Uterus (tissue), 4 donors: ENCODE data around the gene SLC25A47. TPM values are rescaled to one million over a fixed set of nuclear protein-coding genes. Genes with fewer than 3 reads are reported as not detected.
A peak's percentile ranks its signal among the peaks of the same experiment; 100 is the strongest.
"Not testable (repeated sequence)": the region's sequence is repeated elsewhere in the genome, so short reads cannot be mapped to it uniquely, and the experiment has no call there.

ENCODE experiments used
- DNase-seq, 2 donors: peaks; one replicate each; pipeline ENCODE4 v3.0.0-alpha.2; 2019 to 2020
- H3K27ac ChIP-seq, 2 donors: fragments of 200-600 bp; sonication (generic); 1 replicate in 1 of 2; 2 replicates in 1 of 2; pipeline ENCODE4 v1.5.1; 2016 to 2018
- H3K27me3 ChIP-seq, 2 donors: fragments of 200-600 bp; sonication (generic); one replicate each; pipeline ENCODE4 v1.5.1; 2018 to 2019; ENCODE audit warnings: control low read depth in 1 of 2
- H3K36me3 ChIP-seq, 2 donors: fragments of 200-600 bp; sonication (generic); one replicate each; pipeline ENCODE4 v1.5.1; 2019; ENCODE audit warnings: control low read depth in 1 of 2
- H3K4me1 ChIP-seq, 2 donors: fragments of 200-600 bp; sonication (generic); one replicate each; pipeline ENCODE4 v1.5.1; 2018 to 2019; ENCODE audit warnings: control low read depth in 1 of 2
- H3K4me3 ChIP-seq, 2 donors: fragments of 200-600 bp; sonication (generic); 1 replicate in 1 of 2; 2 replicates in 1 of 2; pipeline ENCODE4 v1.5.1; 2018 to 2019; ENCODE audit warnings: mild to moderate bottlenecking in 1 of 2
- H3K9me3 ChIP-seq, 2 donors: fragments of 200-600 bp; sonication (generic); one replicate each; pipeline ENCODE4 v1.5.1; 2019; ENCODE audit warnings: control low read depth in 1 of 2
- POLR2A ChIP-seq, 2 donors: fragments of 450-650 bp; IDR thresholded peaks; one replicate each; pipeline ENCODE4 v1.6.1; 2016; ENCODE audit warnings: antibody characterized with exemption in 2 of 2, mild to moderate bottlenecking in 1 of 2, moderate library complexity in 1 of 2
- intact Hi-C: fragments of 100-400 bp; cut with DNase I; formaldehyde crosslinking; loops from one replicate; pipeline ENCODE4 v1.15.1; 2023; ENCODE audit warnings: low total_unique reads
- total RNA-seq, 4 donors: library from RNA; depleted of rRNA in 3 of 4; stranded (reverse); fragments of >200 nt in 3 of 4; gene quantifications; one replicate each; pipeline versions ENCODE4 v1.1.0 to v1.2.4, GENCODE V29; 2014 to 2023
- TF ChIP-seq, protein P1 (sequence below), 4 experiments: fragments of 200-600 bp in 2 of 4; fragments of 450-650 bp in 2 of 4; sonication (generic) in 2 of 4; IDR thresholded peaks; one replicate each; pipeline ENCODE4 v1.5.1; 2016 to 2019; ENCODE audit warnings: antibody characterized with exemption in 4 of 4, mild to moderate bottlenecking in 2 of 4, moderate library complexity in 1 of 4
- donor health status: DM: yes; HTN: yes; CAD: no.

The SLC25A47 gene
- total RNA-seq, 4 donors from 2014 or later, result not detected

DNA sequence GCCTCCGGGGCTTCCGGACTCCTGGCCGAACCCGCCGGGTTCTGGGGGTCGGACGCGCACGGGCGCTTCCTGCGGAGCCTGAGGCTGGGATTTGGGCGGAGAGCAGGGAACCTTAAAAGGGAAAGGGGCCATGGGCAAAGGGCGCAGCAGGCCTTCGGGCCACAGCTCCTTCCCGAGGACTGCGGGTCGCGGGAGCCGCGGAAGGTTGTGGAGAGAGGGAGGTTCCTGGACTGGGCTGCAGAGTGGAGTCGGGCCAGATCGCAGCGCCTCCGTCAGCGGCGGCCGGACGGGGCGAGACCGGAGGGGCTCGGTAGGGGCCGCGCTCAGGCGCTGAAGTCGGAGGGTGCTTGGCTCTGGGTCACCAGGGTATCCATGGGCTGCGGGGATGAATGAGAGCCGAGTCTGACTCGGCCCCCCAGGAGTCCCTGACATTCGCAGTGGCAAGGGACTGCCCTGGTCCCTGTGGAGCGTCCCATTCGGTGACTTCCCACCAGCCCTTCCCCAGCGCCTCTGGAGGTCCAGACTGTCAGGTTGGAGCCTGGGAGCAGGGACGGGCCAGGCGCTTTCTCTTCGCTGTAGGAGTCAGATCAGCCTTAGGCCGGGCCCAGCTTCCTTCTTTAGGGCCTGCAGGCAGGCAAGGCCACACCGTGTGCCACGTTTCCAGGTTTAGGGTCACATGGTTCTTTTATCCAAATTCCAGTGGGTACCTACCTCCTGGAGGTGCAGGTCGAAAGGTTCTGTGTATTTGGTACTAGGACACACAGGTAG is 16.0 kb upstream of the SLC25A47 start:
- Histone ChIP-seq H3K4me3 (peak overlapping the region; percentile 58 to 75), H3K36me3 (no peaks in the 10 kb centered on the region), H3K27ac (peak overlapping the region; percentile 79 to 90), H3K27me3 (no peaks in the 10 kb centered on the region), H3K9me3 (no peaks in the 10 kb centered on the region), H3K4me1 (peaks cover 0 to 24% of the 10 kb centered on the region in 2 donors)
- no peak for TF ChIP-seq POLR2A (IDR thresholded peaks at IDR 0.05)
- no peak for DNase-seq
- intact Hi-C loops, result no loop called here

DNA sequence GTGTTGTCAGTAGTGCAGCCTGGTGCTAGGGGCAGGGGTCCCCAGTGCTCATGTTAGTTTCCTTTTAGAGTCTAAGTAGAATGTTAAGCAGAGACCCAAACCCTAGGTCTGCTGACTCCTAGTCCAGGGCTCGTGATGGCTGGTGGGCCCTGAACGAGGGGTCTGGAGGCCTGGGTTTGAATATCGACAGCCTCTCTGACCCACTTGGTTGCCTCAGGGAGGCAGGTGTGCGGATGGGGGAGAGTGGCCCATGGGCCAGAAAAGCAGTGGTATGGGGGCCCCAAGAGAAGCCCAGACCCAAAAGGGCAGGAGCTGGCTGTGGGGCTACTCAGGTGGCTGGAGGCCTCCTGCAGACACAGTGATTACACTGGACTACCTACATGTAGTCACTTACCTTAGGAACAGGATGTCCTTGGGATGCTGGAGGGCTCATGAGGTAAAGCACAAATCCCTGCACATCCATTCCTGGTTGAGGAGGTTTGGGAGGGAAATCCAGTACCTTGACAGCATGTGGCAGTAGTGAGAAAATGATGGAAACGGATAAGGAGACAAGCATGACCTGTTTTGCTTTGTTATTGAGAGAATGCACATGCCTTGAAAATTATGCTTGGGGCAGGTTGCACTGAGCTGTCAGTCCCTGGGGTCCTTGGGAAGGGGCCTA is 15.2 kb upstream of the SLC25A47 start:
- Histone ChIP-seq H3K36me3 (no peaks in the 10 kb centered on the region), H3K9me3 (no peaks in the 10 kb centered on the region), H3K27ac (peak overlapping the region; percentile 79 to 90), H3K4me3 (peak overlapping the region; percentile 58 to 75), H3K27me3 (no peaks in the 10 kb centered on the region), H3K4me1 (peaks cover 0 to 23% of the 10 kb centered on the region in 2 donors)
- TF ChIP-seq POLR2A (IDR thresholded peaks at IDR 0.05), result no peak
- TF ChIP-seq, protein P1, sequence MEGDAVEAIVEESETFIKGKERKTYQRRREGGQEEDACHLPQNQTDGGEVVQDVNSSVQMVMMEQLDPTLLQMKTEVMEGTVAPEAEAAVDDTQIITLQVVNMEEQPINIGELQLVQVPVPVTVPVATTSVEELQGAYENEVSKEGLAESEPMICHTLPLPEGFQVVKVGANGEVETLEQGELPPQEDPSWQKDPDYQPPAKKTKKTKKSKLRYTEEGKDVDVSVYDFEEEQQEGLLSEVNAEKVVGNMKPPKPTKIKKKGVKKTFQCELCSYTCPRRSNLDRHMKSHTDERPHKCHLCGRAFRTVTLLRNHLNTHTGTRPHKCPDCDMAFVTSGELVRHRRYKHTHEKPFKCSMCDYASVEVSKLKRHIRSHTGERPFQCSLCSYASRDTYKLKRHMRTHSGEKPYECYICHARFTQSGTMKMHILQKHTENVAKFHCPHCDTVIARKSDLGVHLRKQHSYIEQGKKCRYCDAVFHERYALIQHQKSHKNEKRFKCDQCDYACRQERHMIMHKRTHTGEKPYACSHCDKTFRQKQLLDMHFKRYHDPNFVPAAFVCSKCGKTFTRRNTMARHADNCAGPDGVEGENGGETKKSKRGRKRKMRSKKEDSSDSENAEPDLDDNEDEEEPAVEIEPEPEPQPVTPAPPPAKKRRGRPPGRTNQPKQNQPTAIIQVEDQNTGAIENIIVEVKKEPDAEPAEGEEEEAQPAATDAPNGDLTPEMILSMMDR (IDR thresholded peaks at IDR 0.05), result no peak
- intact Hi-C loops, result no loop called here
- no peak for DNase-seq

DNA sequence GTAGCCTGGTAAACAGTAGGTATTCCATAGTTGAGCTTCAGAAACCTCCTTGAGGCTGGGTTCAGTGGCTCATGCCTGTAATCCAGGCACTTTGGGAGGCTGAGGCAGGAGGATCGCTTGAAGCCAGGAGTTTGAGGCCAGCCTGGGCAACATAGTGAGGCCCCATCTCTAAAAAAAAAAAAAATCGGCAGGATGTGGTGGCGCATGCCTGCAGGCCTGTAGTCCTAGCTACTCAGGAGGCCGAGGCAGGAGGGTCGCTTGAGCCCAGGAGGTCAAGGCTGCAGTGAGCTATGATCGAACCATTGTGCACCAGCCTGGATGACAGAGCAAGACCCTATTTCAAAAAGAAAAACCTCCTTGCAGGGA is 14.7 kb upstream of the SLC25A47 start:
- H3K4me3 ChIP-seq, H3K9me3 ChIP-seq, intact Hi-C loops, H3K36me3 ChIP-seq, H3K27me3 ChIP-seq, DNase-seq: not testable (repeated sequence)
- Histone ChIP-seq H3K4me1 (peaks cover 0 to 18% of the 10 kb centered on the region in 2 donors), H3K27ac (peak overlapping the region in 1 of 2 donors; percentile 79)

DNA sequence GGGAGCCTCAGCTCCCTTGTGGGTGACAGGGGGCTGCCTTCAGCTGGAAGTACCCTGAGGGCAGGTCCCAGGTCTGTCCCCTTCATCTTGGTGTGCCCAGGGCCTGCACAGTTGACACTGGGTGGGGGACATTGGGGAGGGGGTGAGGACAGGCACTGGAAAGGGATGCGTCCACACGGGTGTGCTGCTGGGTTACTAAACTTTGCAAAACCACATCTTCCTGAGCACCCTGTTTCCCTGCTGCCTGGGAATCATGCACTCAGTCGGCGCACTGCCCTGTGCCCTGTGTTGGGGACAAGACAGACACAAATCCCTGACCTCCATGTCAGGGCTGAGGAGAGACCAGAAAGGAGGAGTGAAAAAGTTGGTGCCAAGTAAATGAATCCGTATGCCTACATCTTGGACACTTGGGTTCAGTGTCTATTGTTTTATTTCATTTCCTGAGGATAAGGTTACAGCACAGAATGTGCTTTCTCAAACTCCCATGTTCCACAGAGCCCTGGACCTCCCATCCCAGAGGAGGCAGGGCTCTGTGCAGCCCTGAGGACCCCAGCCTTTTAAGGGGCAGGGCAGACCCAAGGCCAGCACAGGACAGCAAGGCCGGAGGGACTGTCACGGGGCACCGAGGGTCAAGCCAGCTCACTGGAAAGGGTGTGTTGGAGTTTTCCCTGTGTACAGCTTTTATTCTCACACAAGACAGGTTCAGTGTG is 14.0 kb upstream of the SLC25A47 start:
- DNase-seq, result no peak
- no peaks in the 10 kb centered on the region for H3K27me3 ChIP-seq
- no peak overlapping the region for H3K4me3 ChIP-seq
- no peaks in the 10 kb centered on the region for H3K9me3 ChIP-seq
- no peaks in the 10 kb centered on the region for H3K36me3 ChIP-seq
- H3K4me1 ChIP-seq, result peaks cover 0 to 17% of the 10 kb centered on the region in 2 donors
- intact Hi-C loops, result no loop called here
- TF ChIP-seq, protein P1 (IDR thresholded peaks at IDR 0.05), result no peak
- TF ChIP-seq POLR2A (IDR thresholded peaks at IDR 0.05), result peak; percentile 6 to 22
- H3K27ac ChIP-seq, result peak overlapping the region; percentile 39 to 79

DNA sequence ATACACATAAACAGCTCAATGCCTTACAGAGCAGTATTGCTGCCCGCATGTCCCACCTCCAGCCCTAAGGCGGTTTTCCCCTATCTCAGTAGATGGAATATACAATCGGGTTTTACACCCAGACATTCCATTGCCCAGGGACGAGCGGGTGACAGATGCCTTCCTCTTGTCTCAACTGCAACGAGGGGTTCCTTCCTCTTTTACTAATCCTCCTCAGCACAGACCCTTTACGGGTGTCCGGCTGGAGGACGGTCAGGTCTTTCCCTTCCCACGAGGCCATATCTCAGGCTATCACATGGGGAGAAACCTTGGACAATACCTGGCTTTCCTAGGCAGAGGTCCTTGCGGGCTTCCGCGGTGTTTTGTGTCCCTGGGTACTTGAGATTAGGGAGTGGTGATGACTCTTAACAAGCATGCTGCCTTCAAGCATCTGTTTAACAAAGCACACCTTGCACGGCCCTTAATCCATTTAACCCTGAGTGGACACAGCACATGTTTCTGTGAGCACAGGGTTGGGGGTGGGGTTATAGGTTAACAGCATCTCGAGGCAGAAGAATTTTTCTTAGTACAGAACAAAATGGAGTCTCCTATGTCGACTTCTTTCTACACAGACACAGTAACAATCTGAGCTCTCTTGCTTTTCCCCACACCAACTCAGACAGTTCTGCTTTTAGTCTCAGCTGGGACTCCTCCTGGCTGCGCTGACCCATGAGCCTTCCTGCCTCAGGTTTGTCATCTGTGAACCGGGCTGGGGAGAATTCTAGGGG is 10.8 kb upstream of the SLC25A47 start:
- H3K9me3 ChIP-seq, H3K4me1 ChIP-seq, intact Hi-C loops, DNase-seq, H3K36me3 ChIP-seq, H3K27me3 ChIP-seq, H3K27ac ChIP-seq, H3K4me3 ChIP-seq: not testable (repeated sequence)

DNA sequence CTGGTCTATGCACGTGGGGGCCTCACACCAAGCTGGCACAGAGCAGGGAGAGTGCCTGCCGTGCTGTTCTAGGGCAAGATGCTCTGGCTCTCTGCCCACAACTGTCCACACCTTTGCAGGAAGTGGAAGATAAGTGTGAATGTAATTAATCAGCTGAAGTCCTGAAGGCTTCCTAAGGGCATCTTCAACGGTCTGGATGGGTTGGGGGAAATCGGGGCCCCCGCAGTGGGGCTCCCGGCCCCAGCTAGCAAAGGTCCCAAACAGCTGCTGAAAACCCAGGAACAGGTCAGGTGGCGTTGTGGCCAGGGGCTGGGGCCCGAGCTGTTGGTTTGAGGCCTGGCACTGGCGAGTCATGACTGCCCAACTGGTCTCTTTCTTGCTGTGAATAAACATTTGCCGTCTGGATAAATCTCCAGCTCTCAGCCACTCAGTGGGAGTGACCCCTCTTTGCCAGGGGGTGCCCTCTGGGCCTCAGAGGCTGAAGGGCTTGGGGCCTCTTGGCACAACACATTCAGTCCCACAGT is 10.2 kb upstream of the SLC25A47 start:
- Histone ChIP-seq H3K4me1 (peaks cover 0 to 1% of the 10 kb centered on the region in 2 donors), H3K36me3 (no peaks in the 10 kb centered on the region), H3K27ac (no peak overlapping the region), H3K4me3 (no peak overlapping the region), H3K27me3 (no peaks in the 10 kb centered on the region), H3K9me3 (no peaks in the 10 kb centered on the region)
- intact Hi-C loops, result no loop called here
- no peak for TF ChIP-seq POLR2A (IDR thresholded peaks at IDR 0.05)
- TF ChIP-seq, protein P1 (IDR thresholded peaks at IDR 0.05), result no peak
- no peak for DNase-seq
